Urinary bladder (tissue), 4 donors: ENCODE data around the gene CDK19. TPM values are rescaled to one million over a fixed set of nuclear protein-coding genes. Genes with fewer than 3 reads are reported as not detected.
"Not testable (repeated sequence)": the region's sequence is repeated elsewhere in the genome, so short reads cannot be mapped to it uniquely, and the experiment has no call there.

Source experiments
- DNase-seq: peaks from one replicate; pipeline ENCODE4 v3.0.0-alpha.2; 2015; ENCODE audit errors: extremely low spot score
- H3K27ac ChIP-seq: one replicate; pipeline ENCODE4 v1.5.1; 2013; ENCODE audit warnings: low read depth, mild to moderate bottlenecking, moderate library complexity
- H3K36me3 ChIP-seq: one replicate; pipeline ENCODE4 v1.6.1; 2013; ENCODE audit warnings: mild to moderate bottlenecking, moderate library complexity; ENCODE audit not compliant: insufficient read depth
- H3K4me1 ChIP-seq: one replicate; pipeline ENCODE4 v1.6.1; 2013; ENCODE audit warnings: mild to moderate bottlenecking, moderate library complexity; ENCODE audit not compliant: insufficient read depth
- H3K4me3 ChIP-seq: one replicate; pipeline ENCODE4 v1.5.1; 2013; ENCODE audit warnings: low read depth, low read length
- WGBS: extraction: QIAGEN DNeasy Blood & Tissue Kit; methylation state at CpG from one replicate; pipeline ENCODE4 v1.1.7; 2013; 5-methylcytosine and 5-hydroxymethylcytosine counted together
- polyA plus RNA-seq: library from polyadenylated mRNA; stranded (reverse); fragments of 200-250 nt; gene quantifications from one replicate; pipeline ENCODE4 v1.2.3, GENCODE V29; 2013
- total RNA-seq: library from RNA; depleted of rRNA; stranded (reverse); fragments of >200 nt; gene quantifications from one replicate; pipeline ENCODE4 v1.2.3, GENCODE V29; 2014
- donor health status: healthy with polysubstance abuse.
- donor health status: healthy.

CDK19 gene
- total and polyA plus RNA-seq, 2 donors = 14.0 to 32.9 TPM

DNA sequence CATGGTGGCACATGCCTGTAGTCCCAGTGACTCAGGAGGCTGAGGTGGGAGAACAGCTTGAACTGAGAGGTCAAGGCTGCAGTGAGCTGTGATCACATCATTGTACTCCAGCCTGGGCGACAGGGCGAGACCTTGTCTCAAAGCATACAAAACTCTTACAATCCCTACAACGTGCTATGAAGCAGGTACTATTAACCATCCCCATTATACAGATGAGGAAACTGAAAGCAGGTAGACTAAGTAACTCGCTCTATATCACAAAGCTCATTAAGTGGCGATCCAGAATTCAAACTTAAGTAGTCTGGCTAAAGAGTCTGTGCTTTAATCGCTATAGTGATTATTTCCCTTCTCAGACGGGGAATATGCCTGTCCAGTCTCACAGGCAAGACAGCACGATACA, 54.7 kb downstream of the CDK19 start:
- WGBS = 97% methylated on average over 8 of the region's 8 CpGs
- Histone ChIP-seq H3K36me3 (no peaks in the 10 kb centered on the region), H3K27ac (no peak overlapping the region), H3K4me3 (no peak overlapping the region), H3K4me1 (no peaks in the 10 kb centered on the region)
- no peak for DNase-seq

DNA sequence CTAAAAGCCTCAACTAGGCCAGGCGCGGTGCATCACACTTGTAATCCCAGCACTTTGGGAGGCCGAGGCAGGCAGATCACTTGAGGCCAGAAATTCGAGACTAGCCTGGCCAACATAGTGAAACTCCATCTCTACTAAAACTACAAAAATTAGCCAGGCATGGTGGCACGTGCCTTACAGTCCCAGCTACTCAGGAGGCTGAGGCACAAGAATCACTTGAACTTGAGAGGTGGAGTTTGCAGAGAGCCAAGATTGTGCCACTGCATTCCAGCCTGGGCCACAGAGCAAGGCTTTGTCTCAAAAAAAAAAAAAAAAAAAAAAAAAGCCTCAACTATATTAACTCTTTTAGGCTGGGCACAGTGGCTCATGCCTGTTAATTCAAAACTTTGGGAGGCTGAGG, 55.2 kb downstream of the CDK19 start:
- H3K27ac ChIP-seq, DNase-seq, H3K4me3 ChIP-seq, H3K36me3 ChIP-seq, H3K4me1 ChIP-seq: not testable (repeated sequence)
- 95% methylated on average over 5 of the region's 5 CpGs for WGBS

DNA sequence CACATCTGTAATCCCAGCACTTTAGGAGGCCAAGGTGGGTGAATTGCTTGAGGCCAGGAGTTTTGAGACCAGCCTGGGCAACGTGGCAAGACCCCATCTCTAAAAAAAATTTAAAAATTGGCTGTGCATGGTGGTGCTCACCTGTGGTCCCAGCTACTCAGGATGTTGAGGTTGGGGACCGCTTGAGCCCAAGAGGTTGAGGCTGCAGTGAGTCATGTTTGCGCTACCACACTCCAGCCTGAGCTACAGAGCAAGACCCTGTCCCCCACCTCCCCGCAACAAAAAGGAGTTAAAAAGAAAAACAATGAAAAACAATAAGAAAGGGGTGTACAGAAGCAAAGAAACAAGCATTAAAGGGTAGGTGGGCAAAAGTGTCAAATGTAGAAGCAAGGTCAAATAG, 57.3 kb downstream of the CDK19 start:
- no peak for DNase-seq
- no peak overlapping the region for H3K4me3 ChIP-seq
- WGBS = 93% methylated on average over 4 of the region's 4 CpGs
- no peaks in the 10 kb centered on the region for H3K36me3 ChIP-seq
- H3K27ac ChIP-seq = no peak overlapping the region
- H3K4me1 ChIP-seq = no peaks in the 10 kb centered on the region

DNA sequence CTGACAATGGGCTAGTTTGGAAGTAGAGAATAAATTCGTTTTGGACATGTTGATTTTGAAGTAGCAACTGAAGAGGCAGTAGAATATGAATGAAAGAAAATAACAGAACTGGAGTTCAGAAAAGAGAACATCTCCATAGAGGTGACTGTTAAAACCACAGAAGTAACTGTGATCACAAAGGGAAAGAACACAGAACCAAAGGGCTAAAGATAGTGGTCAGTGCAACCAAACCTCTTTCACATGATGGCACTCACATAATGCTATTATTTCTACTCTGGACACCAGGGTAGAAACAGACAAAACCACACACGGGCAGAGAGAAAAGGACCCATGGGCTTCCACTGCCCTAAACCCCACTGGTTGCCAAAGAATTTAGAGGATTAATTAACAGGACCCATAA, 58.5 kb downstream of the CDK19 start:
- Histone ChIP-seq H3K4me3 (no peak overlapping the region), H3K27ac (no peak overlapping the region), H3K4me1 (no peaks in the 10 kb centered on the region), H3K36me3 (no peaks in the 10 kb centered on the region)
- DNase-seq = no peak
- WGBS = 76% methylated on average over 2 of the region's 2 CpGs

DNA sequence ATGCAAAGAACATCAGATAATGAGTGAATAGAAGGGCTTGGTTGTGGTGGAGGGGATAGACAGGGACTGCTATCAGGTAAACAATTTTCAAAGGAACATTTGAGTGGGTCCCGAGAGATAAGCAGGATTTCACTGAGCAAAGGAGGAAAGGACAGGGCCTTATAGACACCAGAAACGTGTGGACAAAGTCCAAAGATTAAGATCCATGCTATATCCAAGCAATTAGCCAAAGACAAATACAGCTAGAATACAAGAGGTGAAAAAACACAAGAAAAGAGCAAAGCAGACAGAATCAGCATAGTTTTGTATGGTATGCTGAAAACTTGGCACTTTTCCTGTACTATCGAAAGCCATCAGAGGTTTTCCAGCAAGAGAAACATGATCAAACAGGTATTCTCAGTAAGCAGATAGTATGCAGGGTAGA, 59.8 kb downstream of the CDK19 start:
- no peaks in the 10 kb centered on the region for H3K36me3 ChIP-seq
- no peaks in the 10 kb centered on the region for H3K4me1 ChIP-seq
- no peak overlapping the region for H3K27ac ChIP-seq
- 58% methylated on average over 3 of the region's 3 CpGs for WGBS
- no peak for DNase-seq
- H3K4me3 ChIP-seq = no peak overlapping the region

DNA sequence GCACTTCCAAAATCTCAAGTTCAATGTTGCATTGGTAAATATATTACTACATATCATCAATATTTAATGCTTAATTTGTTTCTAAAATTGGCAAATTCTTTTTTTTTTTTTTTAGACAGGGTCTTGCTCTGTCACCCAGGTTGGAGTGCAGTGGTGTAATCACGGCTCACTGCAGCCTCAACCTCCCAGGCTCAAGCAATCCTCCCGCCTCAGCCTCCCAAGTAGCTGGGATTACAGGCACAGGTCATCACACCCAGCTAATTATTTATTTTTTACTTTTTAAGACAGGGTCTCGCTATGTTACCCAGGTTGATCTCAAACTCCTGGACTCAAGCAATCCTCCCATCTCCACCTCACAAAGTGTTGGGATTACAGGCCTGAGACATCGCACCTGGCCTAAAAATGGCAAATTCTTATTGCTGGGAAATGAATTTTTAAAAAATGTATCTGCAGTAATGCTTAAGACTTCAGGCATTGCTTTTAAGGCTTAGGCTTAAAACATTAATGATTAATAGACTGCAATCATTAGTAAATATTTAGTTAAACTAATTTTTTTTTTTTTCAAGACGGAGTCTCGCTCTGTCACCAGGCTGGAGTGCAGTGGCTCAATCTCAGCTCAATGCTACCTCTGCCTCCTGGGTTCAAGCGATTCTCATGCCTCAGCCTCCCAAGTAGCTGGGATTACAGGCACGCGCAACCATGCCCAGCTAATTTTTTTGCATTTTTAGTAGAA, 61.2 kb downstream of the CDK19 start:
- H3K4me3 ChIP-seq = not testable (repeated sequence)

DNA sequence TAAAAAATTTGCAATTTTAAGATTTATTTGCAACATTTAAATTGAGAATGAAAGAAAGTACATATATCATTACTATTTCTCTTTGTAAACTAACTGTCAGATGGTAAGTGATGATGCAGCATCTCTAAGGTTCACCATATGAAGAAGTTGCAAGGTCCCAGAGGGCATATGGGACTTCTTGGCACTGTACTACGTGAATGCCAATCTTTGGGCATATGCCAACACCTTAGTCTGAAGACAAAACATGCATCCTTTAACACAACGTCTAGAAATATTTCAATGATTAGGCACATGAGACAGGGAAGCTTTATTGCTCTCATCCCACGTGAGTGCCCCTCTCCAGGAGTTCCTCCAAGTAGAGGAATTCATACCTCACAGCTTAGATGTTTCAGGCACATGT, 66.8 kb downstream of the CDK19 start:
- H3K4me1 ChIP-seq = no peaks in the 10 kb centered on the region
- no peak for DNase-seq
- H3K4me3 ChIP-seq = no peak overlapping the region
- H3K36me3 ChIP-seq = peaks cover 2% of the 10 kb centered on the region
- WGBS = 46% methylated on average over 3 of the region's 3 CpGs
- no peak overlapping the region for H3K27ac ChIP-seq

More for the DNA sequence above, 61.2 kb downstream of the CDK19 start:
- not testable (repeated sequence) for H3K4me1 ChIP-seq, DNase-seq, H3K36me3 ChIP-seq, H3K27ac ChIP-seq
- WGBS = 98% methylated on average over 9 of the region's 9 CpGs

DNA sequence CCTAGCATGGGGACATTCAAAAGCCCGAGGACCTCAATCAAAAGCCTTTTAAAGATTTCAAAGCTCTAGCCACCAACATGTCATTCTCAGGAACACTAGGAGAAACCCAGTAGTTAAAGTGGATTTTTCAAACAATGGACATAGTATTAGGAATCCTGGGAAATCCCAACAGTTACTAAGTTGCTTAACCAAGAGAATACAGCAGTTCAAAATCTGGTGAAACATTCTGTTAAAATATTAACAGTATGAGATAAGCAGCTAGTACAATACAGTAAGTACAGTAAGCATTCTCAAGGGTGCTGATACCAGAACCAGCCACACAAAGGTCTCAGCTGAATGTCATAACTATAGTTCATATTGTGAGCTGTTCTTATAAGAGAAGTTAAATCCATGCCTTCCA, 68.6 kb downstream of the CDK19 start:
- DNase-seq = no peak
- WGBS = 82% methylated on average over 1 of the region's 1 CpG
- no peak overlapping the region for H3K27ac ChIP-seq
- no peaks in the 10 kb centered on the region for H3K4me1 ChIP-seq
- peaks cover 2% of the 10 kb centered on the region for H3K36me3 ChIP-seq
- no peak overlapping the region for H3K4me3 ChIP-seq

DNA sequence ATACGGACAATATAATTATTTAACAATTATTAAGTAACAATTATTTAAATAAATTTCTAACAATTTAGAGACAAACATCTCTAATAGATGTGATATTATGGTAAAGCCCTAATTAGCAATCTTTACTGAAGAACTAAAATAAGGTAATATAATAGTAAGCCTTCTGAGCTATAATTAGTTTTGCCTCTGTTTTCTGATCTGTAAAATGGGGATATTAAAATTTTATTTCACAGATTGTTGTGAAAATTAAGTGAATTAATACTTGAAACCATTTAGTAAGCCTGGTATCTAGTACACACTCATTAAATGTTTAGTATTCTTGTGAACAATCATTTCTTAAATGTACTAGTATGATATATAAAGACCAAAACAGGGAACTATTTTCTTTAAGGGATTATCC, 70.3 kb downstream of the CDK19 start:
- 100% methylated on average over 1 of the region's 1 CpG for WGBS
- no peak for DNase-seq
- H3K4me1 ChIP-seq = no peaks in the 10 kb centered on the region

DNA sequence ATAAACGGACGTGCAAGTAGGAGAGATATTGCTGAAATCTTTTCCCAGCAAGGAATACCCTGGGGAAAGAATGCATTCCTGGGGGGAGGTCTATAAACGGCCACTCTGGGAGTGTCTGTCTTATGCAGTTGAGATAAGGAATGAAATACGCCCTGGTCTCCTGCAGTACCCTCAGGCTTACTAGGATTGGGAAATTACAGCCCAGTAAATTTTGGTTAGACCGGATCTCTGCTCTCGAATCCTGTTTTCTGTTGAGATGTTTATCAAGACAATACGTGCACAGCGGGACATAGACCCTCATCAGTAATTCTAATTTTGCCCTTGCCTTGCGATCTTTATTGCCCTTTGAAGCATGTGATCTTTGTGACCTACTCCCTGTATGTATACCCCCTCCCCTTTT, 72.7 kb downstream of the CDK19 start:
- H3K4me3 ChIP-seq, H3K4me1 ChIP-seq, DNase-seq, H3K36me3 ChIP-seq, H3K27ac ChIP-seq: not testable (repeated sequence)
- WGBS = 95% methylated on average over 9 of the region's 9 CpGs

More for the DNA sequence above, 70.3 kb downstream of the CDK19 start:
- Histone ChIP-seq H3K27ac (no peak overlapping the region), H3K36me3 (peaks cover 2% of the 10 kb centered on the region), H3K4me3 (no peak overlapping the region)

DNA sequence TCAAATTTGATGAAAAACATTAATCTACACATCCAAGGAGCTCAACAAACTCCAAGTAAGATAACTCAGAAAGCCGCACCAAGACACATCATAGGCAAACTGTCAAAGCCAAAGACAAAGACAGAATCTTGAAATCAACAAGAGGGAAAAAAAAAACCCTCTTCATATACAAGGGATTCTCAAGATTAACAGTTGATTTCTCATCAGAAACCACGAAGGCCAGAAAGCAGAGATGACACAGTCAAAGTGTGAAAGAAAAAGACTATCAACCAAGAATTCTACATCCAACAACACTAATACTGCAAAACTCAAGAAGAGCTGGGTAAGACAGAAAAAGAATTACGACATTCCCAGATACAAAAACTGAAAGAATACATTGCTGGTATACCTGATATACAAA, 73.8 kb downstream of the CDK19 start:
- DNase-seq = no peak
- Histone ChIP-seq H3K27ac (no peak overlapping the region), H3K4me3 (no peak overlapping the region), H3K4me1 (no peaks in the 10 kb centered on the region), H3K36me3 (peaks cover 2% of the 10 kb centered on the region)
- WGBS = 96% methylated on average over 3 of the region's 3 CpGs

DNA sequence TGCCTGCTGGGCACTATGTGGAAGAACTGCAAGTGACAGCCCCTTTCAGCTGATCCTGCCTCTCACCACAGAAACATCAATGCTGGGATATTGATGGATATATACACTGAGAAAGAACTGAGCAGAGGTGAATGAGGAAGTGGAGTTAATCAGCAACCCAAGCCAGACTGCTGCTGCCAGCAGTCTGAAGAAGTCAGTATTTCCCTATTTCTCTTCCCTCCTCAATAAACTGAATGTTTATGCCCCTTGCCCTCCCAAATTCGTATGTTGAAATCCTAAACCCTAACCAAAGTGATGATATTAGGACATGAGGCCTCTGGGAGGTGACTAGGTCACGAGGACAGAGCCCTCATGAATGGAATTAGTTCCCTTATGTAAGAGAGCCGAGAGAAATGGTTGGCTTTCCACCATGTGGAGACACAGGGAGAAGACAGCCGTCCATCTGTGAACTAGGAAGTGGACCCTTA, 76.3 kb downstream of the CDK19 start:
- 79% methylated on average over 4 of the region's 4 CpGs for WGBS
- Histone ChIP-seq H3K4me3 (no peak overlapping the region), H3K27ac (no peak overlapping the region), H3K4me1 (no peaks in the 10 kb centered on the region), H3K36me3 (peaks cover 1% of the 10 kb centered on the region)
- DNase-seq = no peak

DNA sequence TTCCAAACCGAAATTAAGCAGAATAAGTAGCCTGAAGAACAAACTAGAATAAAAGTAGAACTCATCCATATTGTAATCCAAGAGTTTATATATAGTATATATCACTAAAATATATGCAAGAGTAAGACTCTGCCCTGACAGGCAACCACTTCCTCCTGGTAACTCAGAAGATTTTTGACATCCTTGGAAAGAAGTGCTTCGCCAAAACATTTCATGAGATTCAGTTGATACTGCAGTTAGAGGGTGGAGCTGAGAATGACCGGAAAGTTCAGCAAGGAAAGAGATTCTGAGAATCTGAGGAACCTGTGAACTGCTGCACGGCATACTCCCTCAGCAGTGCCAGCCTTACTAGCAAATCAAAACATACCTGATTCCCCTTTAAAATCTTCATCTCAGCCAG, 79.6 kb downstream of the CDK19 start:
- Histone ChIP-seq H3K4me3 (no peak overlapping the region), H3K4me1 (no peaks in the 10 kb centered on the region), H3K36me3 (peaks cover 1% of the 10 kb centered on the region), H3K27ac (no peak overlapping the region)
- 96% methylated on average over 4 of the region's 4 CpGs for WGBS
- no peak for DNase-seq

DNA sequence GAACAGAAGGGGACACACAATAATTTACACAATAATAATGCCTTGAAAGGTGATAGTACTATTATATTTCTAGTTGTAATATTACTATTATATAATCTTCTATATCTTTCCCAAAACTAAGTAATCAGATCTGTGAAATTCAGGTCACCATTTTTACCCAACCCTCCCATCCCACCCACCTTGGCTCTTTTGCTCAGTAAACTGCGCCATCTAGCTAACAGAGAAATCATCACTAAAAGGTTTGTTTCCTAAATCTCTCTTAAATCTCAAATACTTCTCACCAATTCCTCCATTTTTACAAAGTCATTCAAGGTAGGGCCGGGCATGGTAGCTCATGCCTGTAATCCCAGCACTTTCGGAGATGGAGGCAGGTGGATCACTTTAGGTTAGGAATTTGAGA, 83.4 kb downstream of the CDK19 start:
- no peaks in the 10 kb centered on the region for H3K4me1 ChIP-seq
- DNase-seq = no peak
- no peak overlapping the region for H3K27ac ChIP-seq
- H3K4me3 ChIP-seq = no peak overlapping the region
- H3K36me3 ChIP-seq = peaks cover 1% of the 10 kb centered on the region
- 98% methylated on average over 3 of the region's 3 CpGs for WGBS
